Measurements from ENCODE around the gene TNS1. TPM values are rescaled to one million over a fixed set of nuclear protein-coding genes. Genes with fewer than 3 reads are reported as not detected.

TNS1 gene
- total RNA-seq, 1 donor from 2014 or later: 1.6 TPM

DNA sequence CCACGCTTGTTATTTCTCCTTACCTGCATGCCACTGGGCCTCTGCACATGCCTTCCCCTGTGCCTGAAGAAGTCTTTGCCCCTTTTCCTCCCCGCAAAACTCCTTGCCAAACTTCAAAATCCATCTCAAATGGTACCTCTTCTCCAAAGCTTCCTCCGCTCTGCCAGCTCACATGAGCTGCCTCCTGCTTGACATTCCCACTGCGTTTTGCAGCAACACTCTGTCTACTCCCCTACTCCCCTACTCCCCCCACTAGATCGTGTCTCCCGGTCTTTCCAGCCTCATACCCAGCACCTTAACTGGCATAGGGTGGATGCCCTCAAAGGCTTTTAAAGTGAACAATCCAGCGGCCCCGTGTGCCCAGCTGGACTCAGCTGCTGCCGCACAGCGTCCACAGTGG is 65.8 kb downstream of the TNS1 start:
- Histone ChIP-seq H3K4me3 (ENCODE audit: low read depth, low read length) (no peak overlapping the region), H3K27me3 (ENCODE audit: control insufficient read depth, insufficient read depth, low read length) (no peaks in the 10 kb centered on the region), H3K36me3 (ENCODE audit: control insufficient read depth, insufficient read depth, low read length) (no peaks in the 10 kb centered on the region)
- DNase-seq (ENCODE audit: low read depth) (no peak), FAIRE-seq (peak; percentile 88)
- no peak for TF ChIP-seq CTCF (IDR thresholded peaks at IDR 0.05; ENCODE audit: insufficient read depth, low read length, severe bottlenecking)

GRCh38 chr2:217935901-217936684 is 66.7 kb downstream of the TNS1 start:
- Histone ChIP-seq H3K27me3 (ENCODE audit: control insufficient read depth, insufficient read depth, low read length) (no peaks in the 10 kb centered on the region), H3K36me3 (ENCODE audit: control insufficient read depth, insufficient read depth, low read length) (no peaks in the 10 kb centered on the region), H3K4me3 (ENCODE audit: low read depth, low read length) (no peak overlapping the region)
- DNase-seq (ENCODE audit: low read depth) (peak; percentile 40), FAIRE-seq (peak; percentile 23)
- TF ChIP-seq CTCF (IDR thresholded peaks at IDR 0.05; ENCODE audit: insufficient read depth, low read length, severe bottlenecking): no peak

GRCh38 chr2:217935235-217935879 is 67.4 kb downstream of the TNS1 start:
- FAIRE-seq (no peak), DNase-seq (ENCODE audit: low read depth) (no peak)
- H3K36me3 ChIP-seq (ENCODE audit: control insufficient read depth, insufficient read depth, low read length): no peaks in the 10 kb centered on the region
- H3K27me3 ChIP-seq (ENCODE audit: control insufficient read depth, insufficient read depth, low read length): no peaks in the 10 kb centered on the region
- H3K4me3 ChIP-seq (ENCODE audit: low read depth, low read length): no peak overlapping the region
- no peak for TF ChIP-seq CTCF (IDR thresholded peaks at IDR 0.05; ENCODE audit: insufficient read depth, low read length, severe bottlenecking)

DNA sequence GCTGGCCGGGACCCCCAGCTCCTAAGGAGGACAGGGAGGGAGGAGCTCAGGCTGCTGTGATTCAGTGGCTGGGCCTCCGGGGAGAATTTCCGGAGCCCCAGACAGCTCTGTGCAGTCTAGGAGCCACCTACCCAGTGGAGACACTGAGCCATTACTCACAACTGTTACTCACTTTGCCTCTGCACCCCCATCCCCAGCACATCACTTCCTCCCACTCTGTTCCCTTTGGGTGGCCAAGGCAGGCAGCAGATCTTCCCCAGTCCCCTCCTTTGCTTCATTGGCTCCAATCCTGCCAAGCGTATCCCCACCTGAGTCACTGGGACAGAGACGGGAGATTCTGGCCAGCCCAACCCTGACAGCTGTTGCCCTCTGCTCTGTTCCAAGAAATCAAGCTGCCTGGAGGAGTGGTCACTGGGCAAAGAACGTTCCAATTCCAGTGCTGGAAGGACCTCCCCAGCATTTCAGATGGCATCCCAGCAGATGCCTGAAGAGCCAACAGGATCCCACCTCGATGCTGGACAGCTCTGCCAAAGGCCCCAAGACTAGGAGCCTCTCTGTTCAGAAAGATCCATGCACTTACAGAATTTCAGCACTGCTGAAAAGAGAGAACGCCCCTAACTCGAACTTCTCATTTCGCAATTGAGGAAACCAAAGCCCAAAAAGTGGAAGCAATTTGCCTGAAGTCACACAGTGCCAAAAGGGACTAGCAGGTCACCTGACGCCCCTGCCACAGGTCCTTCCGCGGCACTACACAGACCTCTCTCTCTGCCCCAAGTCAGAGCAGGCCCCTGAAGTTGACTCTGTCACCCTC is 68.3 kb downstream of the TNS1 start:
- FAIRE-seq (no peak), DNase-seq (ENCODE audit: low read depth) (peak; percentile 95)
- no peak overlapping the region for H3K4me3 ChIP-seq (ENCODE audit: low read depth, low read length)

DNA sequence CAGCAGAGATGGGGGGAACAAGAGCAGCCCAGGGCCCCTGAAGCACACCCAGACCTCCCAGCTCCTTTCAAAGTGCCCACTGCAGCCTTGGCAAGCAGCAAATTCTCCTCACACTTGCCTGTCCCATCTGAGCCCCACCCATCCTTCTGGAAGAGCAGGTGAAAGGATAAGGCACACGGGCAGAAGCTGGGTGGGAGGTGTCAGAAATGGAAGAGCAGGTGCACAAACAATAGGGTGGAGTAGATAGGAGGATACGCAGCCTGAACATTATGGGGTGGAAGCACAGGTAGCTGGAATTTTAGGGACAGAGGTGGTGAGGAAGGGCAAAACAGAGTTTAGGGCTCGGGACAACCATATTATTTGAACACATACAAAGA is 69.2 kb downstream of the TNS1 start:
- no peak overlapping the region for H3K4me3 ChIP-seq (ENCODE audit: low read depth, low read length)

More for the DNA sequence above, 68.3 kb downstream of the TNS1 start:
- Histone ChIP-seq H3K36me3 (ENCODE audit: control insufficient read depth, insufficient read depth, low read length) (no peaks in the 10 kb centered on the region), H3K27me3 (ENCODE audit: control insufficient read depth, insufficient read depth, low read length) (no peaks in the 10 kb centered on the region)
- no peak for TF ChIP-seq CTCF (IDR thresholded peaks at IDR 0.05; ENCODE audit: insufficient read depth, low read length, severe bottlenecking)

More for the DNA sequence above, 69.2 kb downstream of the TNS1 start:
- Histone ChIP-seq H3K36me3 (ENCODE audit: control insufficient read depth, insufficient read depth, low read length) (no peaks in the 10 kb centered on the region), H3K27me3 (ENCODE audit: control insufficient read depth, insufficient read depth, low read length) (no peaks in the 10 kb centered on the region)
- no peak for TF ChIP-seq CTCF (IDR thresholded peaks at IDR 0.05; ENCODE audit: insufficient read depth, low read length, severe bottlenecking)
- DNase-seq (ENCODE audit: low read depth) (no peak), FAIRE-seq (no peak)
